Sigmoid colon (tissue), 4 donors: ENCODE results near the gene CBARP.

Source experiments
- EP300 ChIP-seq, 4 donors: sonication (generic); formaldehyde crosslinking; IDR thresholded peaks; one replicate each; pipeline ENCODE4 v1.6.1; 2017; ENCODE audit warnings: antibody characterized with exemption in 4 of 4
- TF ChIP-seq, protein P1 (sequence below), 4 experiments: fragments of 450-650 bp in 3 of 4; fragments of 200-600 bp in 1 of 4; IDR thresholded peaks; one replicate each; pipeline ENCODE4 v1.5.1; 2016 to 2019; ENCODE audit warnings: antibody characterized with exemption in 4 of 4, mild to moderate bottlenecking in 3 of 4, moderate library complexity in 2 of 4

DNA sequence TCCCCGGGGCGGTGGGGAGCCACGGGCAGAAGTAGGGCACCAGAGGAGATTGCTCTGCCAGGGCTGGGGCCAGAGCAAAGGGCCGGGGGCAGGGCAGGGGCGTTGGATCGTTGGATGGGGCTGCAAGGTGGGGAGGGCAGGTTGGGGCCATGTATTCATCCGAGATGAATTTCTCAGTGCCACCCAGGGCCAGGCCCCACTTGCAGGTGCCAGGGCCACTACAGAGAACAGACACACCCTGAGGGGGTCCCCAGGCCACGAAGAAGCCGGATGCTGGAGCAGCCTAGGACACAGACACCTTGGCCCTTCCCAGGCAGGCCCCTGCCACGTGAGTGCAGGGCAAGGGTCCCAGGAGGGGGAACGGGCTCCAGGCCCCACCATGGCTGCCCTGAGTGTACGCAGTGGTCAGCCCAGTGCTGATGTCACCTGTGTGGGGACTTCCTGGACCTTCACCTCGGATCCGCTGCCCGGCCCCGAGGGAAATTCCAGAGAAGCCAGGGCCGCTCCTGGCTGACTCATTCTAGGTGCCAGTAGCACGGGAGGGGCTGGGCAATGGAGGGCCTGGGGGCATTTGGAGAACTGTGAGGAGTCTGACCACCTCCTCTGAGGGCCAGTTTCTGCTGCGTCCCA, 54.1 kb downstream of the CBARP start:
- TF ChIP-seq, protein P1, sequence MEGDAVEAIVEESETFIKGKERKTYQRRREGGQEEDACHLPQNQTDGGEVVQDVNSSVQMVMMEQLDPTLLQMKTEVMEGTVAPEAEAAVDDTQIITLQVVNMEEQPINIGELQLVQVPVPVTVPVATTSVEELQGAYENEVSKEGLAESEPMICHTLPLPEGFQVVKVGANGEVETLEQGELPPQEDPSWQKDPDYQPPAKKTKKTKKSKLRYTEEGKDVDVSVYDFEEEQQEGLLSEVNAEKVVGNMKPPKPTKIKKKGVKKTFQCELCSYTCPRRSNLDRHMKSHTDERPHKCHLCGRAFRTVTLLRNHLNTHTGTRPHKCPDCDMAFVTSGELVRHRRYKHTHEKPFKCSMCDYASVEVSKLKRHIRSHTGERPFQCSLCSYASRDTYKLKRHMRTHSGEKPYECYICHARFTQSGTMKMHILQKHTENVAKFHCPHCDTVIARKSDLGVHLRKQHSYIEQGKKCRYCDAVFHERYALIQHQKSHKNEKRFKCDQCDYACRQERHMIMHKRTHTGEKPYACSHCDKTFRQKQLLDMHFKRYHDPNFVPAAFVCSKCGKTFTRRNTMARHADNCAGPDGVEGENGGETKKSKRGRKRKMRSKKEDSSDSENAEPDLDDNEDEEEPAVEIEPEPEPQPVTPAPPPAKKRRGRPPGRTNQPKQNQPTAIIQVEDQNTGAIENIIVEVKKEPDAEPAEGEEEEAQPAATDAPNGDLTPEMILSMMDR (IDR thresholded peaks at IDR 0.05), result no peak
- no peak for TF ChIP-seq EP300 (IDR thresholded peaks at IDR 0.05)
